ENCODE measurements around the gene MUL1. TPM values are rescaled to one million over a fixed set of nuclear protein-coding genes. Genes with fewer than 3 reads are reported as not detected.
A peak's percentile ranks its signal among the peaks of the same experiment; 100 is the strongest.
"Not testable (repeated sequence)": the region's sequence is repeated elsewhere in the genome, so short reads cannot be mapped to it uniquely, and the experiment has no call there.

The MUL1 gene
- polyA plus RNA-seq, 1 donor from 2014 or later, result 37.1 TPM

DNA sequence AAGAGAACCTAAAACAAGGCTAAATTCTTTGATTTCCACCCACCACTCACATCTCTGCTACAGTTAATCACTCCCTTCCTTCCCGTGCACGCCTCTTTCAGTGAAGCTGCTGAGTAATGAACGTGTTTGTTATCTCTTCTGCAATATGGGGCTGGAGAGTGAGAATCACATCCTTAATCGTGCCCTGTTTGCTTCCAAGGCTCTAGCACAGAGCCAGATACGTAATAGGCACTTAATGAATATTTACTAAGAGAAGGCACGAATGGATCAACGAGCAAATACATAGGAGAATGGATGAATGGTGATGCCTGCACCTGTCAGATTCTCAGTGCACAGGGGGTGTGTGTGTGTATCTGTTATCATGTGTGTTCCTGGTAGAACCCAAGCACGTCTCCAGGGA, 22.4 kb upstream of the MUL1 start:
- Mint-ChIP-seq H3K36me3 (no peaks in the 10 kb centered on the region), H3K9me3 (no peaks in the 10 kb centered on the region), H3K4me1 (no peaks in the 10 kb centered on the region), H3K27ac (no peak overlapping the region), H3K27me3 (peaks cover 26% of the 10 kb centered on the region), H3K4me3 (no peak overlapping the region)

GRCh38 chr1:20528221-20528620, 20.3 kb upstream of the MUL1 start:
- Mint-ChIP-seq H3K36me3 (no peaks in the 10 kb centered on the region), H3K27me3 (peaks cover 18% of the 10 kb centered on the region), H3K4me3 (no peak overlapping the region), H3K4me1 (no peaks in the 10 kb centered on the region), H3K9me3 (no peaks in the 10 kb centered on the region), H3K27ac (no peak overlapping the region)

DNA sequence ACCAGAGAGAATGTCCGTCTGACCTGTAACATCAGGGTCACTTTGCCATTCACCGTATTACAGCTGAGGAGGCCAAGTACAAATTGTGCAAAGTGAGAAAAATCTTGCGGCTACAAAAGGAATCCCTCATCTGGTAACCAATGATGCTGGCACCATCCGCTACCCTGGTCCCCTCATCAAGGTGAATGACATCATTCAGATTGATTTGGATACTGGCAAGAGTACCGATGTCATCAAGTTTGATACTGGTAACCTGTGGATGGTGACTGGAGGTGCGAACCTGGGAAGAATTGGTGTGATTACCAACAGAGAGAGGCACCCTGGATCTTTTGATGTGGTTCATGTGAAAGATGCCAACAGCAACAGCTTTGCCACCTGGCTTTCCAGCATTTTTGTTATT, 18.3 kb upstream of the MUL1 start:
- no peak overlapping the region for H3K4me3 Mint-ChIP-seq

DNA sequence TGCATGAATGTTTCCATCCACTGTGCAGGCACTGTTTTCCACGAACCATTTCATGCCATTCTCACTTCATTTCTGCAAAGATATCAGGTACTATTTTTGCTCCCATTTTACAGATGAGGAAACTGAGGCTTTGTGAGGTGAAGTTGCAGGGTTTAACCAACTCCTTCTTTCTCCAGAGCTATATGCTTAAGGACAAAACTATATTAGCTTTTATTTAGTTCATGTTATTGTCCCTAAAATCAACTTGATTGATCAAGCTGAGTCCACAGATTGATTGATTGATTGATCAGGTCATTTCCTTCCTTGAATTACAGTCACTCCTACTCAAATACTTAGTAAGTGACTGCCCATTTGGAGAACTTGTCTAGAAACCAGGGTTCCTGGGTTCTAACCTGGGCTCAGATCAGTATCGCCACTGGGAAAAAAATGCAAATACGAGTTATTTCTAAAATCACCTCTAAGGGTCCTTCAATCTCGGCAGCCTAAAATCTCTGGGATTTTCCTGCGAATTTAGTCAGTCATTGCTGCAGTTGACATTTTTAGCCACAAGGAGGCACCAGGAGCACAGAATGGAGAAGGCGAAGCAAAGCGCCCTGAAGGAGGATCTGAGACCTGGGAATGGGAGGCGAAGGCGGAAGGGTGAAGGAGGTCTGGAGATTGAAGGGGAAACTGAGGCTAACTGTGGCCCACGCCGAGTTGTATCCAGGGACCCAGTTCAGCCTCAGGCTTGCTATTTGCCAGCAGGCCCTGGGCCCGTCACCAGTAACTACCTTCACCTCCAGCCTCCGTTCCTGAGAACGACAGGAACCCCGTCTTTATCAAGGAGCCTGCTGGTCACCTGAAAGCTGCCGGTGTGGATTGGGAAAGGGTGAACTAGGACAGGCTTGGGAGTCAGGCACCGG, 14.3 kb upstream of the MUL1 start:
- no peaks in the 10 kb centered on the region for H3K36me3 Mint-ChIP-seq
- no peak overlapping the region for H3K4me3 Mint-ChIP-seq
- peaks cover 0 to 2% (median 0%) of the 10 kb centered on the region in 3 donors for H3K4me1 Mint-ChIP-seq
- H3K9me3 Mint-ChIP-seq, result no peaks in the 10 kb centered on the region
- H3K27ac Mint-ChIP-seq, result no peak overlapping the region
- H3K27me3 Mint-ChIP-seq, result peaks cover 8% of the 10 kb centered on the region

More for the DNA sequence above, 18.3 kb upstream of the MUL1 start:
- Mint-ChIP-seq H3K27me3 (peaks cover 11% of the 10 kb centered on the region), H3K9me3 (no peaks in the 10 kb centered on the region), H3K4me1 (peaks cover 0 to 2% (median 0%) of the 10 kb centered on the region in 3 donors), H3K36me3 (no peaks in the 10 kb centered on the region), H3K27ac (no peak overlapping the region)

DNA sequence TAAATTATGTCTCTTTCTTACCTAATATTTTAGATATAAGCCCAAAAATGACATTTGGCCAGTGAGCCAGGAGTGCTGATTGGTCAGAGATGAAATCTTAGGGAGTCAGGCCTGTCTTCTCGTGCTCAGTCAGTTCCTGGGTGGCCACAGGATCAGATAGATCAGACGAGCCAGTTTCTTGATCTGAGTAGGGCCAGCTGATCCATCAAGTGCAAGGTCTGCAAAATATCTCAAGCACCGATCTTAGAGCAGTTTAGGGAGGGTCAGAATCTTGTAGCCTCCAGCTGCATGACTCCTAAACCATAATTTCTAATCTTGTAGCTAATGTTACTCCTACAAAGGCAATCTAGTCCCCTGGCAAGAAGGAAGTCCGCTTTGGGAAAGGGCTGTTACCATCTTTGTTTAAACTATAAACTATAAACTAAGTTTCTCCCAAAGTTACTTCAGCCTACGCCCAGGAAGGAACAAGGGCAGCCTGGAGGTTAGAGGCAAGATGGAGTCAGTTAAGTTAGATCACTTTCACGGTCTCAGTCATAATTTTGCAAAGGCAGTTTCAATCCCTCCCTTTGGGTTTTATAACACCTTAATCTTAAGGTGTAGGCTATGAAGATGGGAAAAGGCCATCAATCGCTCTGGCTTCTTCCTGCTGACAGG, 11.8 kb upstream of the MUL1 start:
- not testable (repeated sequence) for H3K27me3 Mint-ChIP-seq, H3K4me1 Mint-ChIP-seq, H3K4me3 Mint-ChIP-seq, H3K27ac Mint-ChIP-seq, H3K36me3 Mint-ChIP-seq, H3K9me3 Mint-ChIP-seq

DNA sequence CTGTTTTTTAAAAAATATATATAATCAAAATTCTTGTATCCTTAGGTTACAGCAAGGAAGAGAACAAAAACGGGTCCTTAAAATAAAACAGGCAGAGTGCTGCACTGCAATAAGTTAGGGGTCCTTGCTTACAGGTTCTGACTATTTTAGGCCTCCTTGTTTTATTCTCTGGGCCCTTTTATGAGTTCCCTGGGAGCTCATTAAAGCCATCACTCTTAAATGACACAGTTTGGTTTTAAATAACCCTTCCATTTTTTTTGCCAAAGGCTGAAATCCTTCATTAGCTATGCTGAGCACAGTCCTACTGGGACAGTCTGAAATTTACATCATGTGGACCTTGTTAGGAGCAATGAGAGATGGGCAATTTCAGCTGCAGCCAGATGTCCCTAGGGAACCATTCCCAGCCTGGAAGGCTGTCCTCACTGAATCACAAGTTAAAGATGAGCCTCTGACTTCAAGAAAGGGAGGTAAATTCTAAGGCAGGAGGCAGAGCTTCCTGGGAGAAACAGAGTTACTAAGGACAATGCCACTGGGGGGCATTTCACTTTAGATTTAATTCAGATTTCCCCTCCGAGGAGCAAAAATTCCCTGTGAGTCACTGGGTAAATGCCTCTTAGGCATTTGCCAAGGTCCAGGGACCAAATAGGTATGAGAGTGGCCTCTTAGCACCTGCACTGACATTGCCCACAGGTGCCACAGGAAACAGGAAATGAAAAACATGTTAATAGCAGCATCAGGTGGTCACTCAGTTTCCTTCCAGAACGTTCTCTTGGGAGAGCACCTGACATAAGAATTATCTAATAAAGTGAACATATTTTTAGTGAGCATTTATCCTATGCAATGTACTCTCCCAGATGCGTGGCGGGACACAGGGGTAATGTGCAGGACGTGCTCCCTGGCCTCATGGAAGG, 3.8 kb upstream of the MUL1 start:
- peak overlapping the region in 2 of 4 donors; percentile 45 to 67 for H3K4me3 Mint-ChIP-seq
- H3K27ac Mint-ChIP-seq, result peak overlapping the region in 1 of 3 donors; percentile 68
- H3K36me3 Mint-ChIP-seq, result no peaks in the 10 kb centered on the region
- H3K27me3 Mint-ChIP-seq, result peaks cover 17% of the 10 kb centered on the region
- peaks cover 7 to 18% (median 9%) of the 10 kb centered on the region in 3 donors for H3K4me1 Mint-ChIP-seq
- no peaks in the 10 kb centered on the region for H3K9me3 Mint-ChIP-seq

DNA sequence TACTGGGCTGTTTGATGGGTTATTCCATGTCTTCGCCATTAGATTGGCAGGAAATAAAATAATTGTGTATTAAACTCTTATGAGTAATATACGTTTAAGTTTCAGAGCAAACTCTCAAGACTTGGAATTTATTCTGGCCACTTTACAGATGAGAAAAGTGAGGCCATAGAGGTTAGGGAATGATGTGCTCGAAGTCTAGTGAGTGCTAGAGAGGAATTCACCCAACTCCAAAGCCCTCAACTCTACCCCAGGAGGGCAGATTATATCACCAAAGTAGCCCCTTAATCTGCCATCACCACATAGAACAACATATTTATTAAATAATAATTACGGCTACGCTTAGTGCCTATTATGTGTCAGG, 440 bp upstream of the MUL1 start:
- peak overlapping the region; percentile 83 to 95 (median 92) for H3K4me3 Mint-ChIP-seq
- no peaks in the 10 kb centered on the region for H3K36me3 Mint-ChIP-seq
- H3K9me3 Mint-ChIP-seq, result no peaks in the 10 kb centered on the region
- peaks cover 10% of the 10 kb centered on the region for H3K27me3 Mint-ChIP-seq
- H3K4me1 Mint-ChIP-seq, result peaks cover 11 to 23% (median 15%) of the 10 kb centered on the region in 3 donors
- peak overlapping the region; percentile 46 to 95 (median 95) for H3K27ac Mint-ChIP-seq

GRCh38 chr1:20507248-20507563, 745 bp downstream of the MUL1 start:
- H3K27me3 Mint-ChIP-seq, result peaks cover 6% of the 10 kb centered on the region
- peaks cover 11 to 23% (median 15%) of the 10 kb centered on the region in 3 donors for H3K4me1 Mint-ChIP-seq
- no peaks in the 10 kb centered on the region for H3K9me3 Mint-ChIP-seq
- peak overlapping the region; percentile 46 to 95 (median 95) for H3K27ac Mint-ChIP-seq
- H3K4me3 Mint-ChIP-seq, result peak overlapping the region; percentile 83 to 95 (median 92)
- no peaks in the 10 kb centered on the region for H3K36me3 Mint-ChIP-seq

GRCh38 chr1:20505488-20505887, 2.5 kb downstream of the MUL1 start:
- no peak overlapping the region for H3K27ac Mint-ChIP-seq
- peak overlapping the region in 1 of 4 donors; percentile 66 for H3K4me3 Mint-ChIP-seq
- no peaks in the 10 kb centered on the region for H3K9me3 Mint-ChIP-seq
- H3K4me1 Mint-ChIP-seq, result peaks cover 6 to 16% (median 10%) of the 10 kb centered on the region in 3 donors
- H3K27me3 Mint-ChIP-seq, result no peaks in the 10 kb centered on the region
- H3K36me3 Mint-ChIP-seq, result no peaks in the 10 kb centered on the region

DNA sequence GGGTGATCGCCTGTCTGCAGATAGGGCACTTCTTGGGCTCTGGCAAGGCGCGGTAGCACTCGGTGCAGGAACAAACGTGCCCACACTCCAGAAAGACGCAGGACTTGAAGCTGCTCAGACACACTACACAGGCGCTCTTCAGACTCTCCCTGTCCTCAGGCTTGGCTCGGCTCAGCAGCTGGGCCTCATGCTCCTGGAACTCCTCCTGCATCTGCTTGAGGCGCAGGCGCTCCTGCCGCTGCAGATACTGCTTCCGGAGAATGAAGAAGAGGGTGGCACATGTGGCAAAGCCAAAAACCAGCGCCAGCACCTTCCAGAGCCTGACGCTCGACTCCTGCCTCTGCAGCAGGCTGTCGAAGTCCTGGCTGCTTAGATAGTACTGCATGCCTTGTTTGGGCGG, 7.2 kb downstream of the MUL1 start:
- Mint-ChIP-seq H3K9me3 (no peaks in the 10 kb centered on the region), H3K27ac (peak overlapping the region in 1 of 3 donors; percentile 67), H3K36me3 (no peaks in the 10 kb centered on the region), H3K4me1 (peaks cover 2 to 8% (median 5%) of the 10 kb centered on the region in 3 donors), H3K4me3 (no peak overlapping the region), H3K27me3 (no peaks in the 10 kb centered on the region)

- Mint-ChIP-seq H3K4me1 (peaks cover under 1 to 5% (median 2%) of the 10 kb centered on the region in 3 donors), H3K27ac (no peak overlapping the region), H3K27me3 (no peaks in the 10 kb centered on the region), H3K4me3 (no peak overlapping the region), H3K36me3 (no peaks in the 10 kb centered on the region), H3K9me3 (no peaks in the 10 kb centered on the region)
Observed at GRCh38 chr1:20499718-20500117, 8.2 kb downstream of the MUL1 start.

DNA sequence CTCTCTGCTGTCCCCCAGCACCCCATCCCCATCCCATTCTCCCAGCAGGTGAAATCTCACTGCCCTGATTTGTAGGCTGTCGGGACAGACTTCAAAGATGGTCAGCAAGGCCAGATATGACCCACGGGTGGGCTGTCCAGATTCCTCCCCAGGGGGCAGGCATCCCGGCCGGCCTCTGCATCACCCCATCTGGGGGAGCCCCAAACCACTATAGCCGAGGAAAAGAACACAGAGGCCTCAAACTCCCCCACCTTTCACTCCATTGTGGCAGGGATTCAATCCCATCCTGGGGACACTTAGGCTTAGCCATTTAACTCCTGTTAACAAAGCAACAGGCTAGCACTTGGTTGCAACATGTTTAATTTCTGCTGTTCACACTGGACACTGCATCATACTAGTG, 8.8 kb downstream of the MUL1 start:
- no peak overlapping the region for H3K4me3 Mint-ChIP-seq
- no peak overlapping the region for H3K27ac Mint-ChIP-seq
- H3K4me1 Mint-ChIP-seq, result peaks cover 0 to 1% (median 0%) of the 10 kb centered on the region in 3 donors
- H3K36me3 Mint-ChIP-seq, result no peaks in the 10 kb centered on the region
- no peaks in the 10 kb centered on the region for H3K9me3 Mint-ChIP-seq
- H3K27me3 Mint-ChIP-seq, result no peaks in the 10 kb centered on the region

GRCh38 chr1:20498116-20498515, 9.8 kb downstream of the MUL1 start:
- Mint-ChIP-seq H3K27ac (no peak overlapping the region), H3K36me3 (no peaks in the 10 kb centered on the region), H3K27me3 (no peaks in the 10 kb centered on the region), H3K9me3 (no peaks in the 10 kb centered on the region), H3K4me3 (no peak overlapping the region), H3K4me1 (peaks cover 0 to 3% (median 2%) of the 10 kb centered on the region in 3 donors)

DNA sequence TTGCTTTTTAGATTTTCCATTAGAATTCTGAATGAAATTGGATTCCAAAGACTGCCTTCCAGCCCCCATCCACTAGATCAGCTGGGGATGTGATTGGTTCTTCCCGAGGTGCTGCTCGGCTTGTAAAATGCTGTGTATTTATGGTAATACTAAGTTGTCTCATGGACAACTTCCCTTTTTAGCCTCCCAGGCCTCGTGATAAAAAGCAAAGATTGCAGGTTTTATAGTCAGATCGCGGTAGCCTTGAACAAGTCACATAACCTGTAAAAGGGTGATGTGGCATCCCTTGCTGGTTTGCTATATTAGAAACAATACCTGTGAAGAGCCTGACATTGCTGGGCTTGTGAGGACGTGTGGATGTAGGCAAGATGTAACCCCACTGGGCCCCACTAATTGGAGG, 10.4 kb downstream of the MUL1 start:
- Mint-ChIP-seq H3K4me1 (peaks cover 0 to 6% (median 5%) of the 10 kb centered on the region in 3 donors), H3K27me3 (no peaks in the 10 kb centered on the region), H3K4me3 (no peak overlapping the region), H3K36me3 (no peaks in the 10 kb centered on the region), H3K9me3 (no peaks in the 10 kb centered on the region), H3K27ac (peak overlapping the region in 1 of 3 donors; percentile 33)

All from IgD-negative memory B cell (primary cell).